ENCODE measurements around the gene GSTA3.

- TF ChIP-seq REST (IDR thresholded peaks at IDR 0.05; ENCODE audit: unreplicated experiment): no peak
- no peak for TF ChIP-seq ZNF331 (CRISPR knock-in tag; IDR thresholded peaks at IDR 0.05; ENCODE audit: low read depth)
Observed at GRCh38 chr6:52894285-52894684, 15.2 kb downstream of the GSTA3 start.

All from GM23338 (cell line).